ENCODE results near the gene NR3C2. TPM values are rescaled to one million over a fixed set of nuclear protein-coding genes. Genes with fewer than 3 reads are reported as not detected.

NR3C2 gene
- total RNA-seq, 1 experiment from 2014 or later: 0.96 TPM

DNA sequence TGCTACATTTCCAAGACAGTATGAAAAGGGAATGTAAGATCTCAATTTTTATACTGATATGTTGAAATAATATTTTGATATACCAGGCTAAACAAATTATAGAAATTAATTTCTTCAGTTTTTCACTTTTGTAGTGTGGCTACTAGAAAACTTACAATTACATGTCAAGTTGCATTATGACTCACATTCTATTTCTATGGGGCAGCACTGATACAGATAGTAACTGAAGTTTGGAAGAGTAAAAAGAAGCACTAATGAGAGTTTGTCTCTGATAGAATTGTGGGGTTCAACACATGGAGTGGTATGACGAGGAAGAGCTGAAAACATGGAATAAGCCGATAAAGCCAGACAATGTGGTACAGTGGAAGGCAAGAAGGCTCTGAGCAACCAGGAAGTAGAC is 95.6 kb downstream of the NR3C2 start:
- Histone ChIP-seq H4K20me1 (ENCODE audit: insufficient read depth) (no peaks in the 10 kb centered on the region), H3K27me3 (ENCODE audit: insufficient read depth, low read depth) (no peaks in the 10 kb centered on the region), H3K9me2 (ENCODE audit: insufficient read depth) (no peaks in the 10 kb centered on the region), H3K27ac (no peak overlapping the region), H3K79me2 (ENCODE audit: low read depth) (no peaks in the 10 kb centered on the region), H3K4me2 (no peak overlapping the region), H2AFZ (no peak overlapping the region), H3K36me3 (ENCODE audit: low read depth) (no peaks in the 10 kb centered on the region), H3F3A (ENCODE audit: insufficient read depth, low read depth) (no peaks in the 10 kb centered on the region), H3K4me1 (replicated peaks; ENCODE audit: insufficient read depth) (no peaks in the 10 kb centered on the region), H3K4me3 (no peak overlapping the region), H3K9me3 (ENCODE audit: insufficient read depth, low read depth) (no peaks in the 10 kb centered on the region)
- ChIA-PET CTCF (no interaction called here), POLR2A (ENCODE audit: unreplicated experiment) (no interaction called here)
- TF ChIP-seq, protein P1, sequence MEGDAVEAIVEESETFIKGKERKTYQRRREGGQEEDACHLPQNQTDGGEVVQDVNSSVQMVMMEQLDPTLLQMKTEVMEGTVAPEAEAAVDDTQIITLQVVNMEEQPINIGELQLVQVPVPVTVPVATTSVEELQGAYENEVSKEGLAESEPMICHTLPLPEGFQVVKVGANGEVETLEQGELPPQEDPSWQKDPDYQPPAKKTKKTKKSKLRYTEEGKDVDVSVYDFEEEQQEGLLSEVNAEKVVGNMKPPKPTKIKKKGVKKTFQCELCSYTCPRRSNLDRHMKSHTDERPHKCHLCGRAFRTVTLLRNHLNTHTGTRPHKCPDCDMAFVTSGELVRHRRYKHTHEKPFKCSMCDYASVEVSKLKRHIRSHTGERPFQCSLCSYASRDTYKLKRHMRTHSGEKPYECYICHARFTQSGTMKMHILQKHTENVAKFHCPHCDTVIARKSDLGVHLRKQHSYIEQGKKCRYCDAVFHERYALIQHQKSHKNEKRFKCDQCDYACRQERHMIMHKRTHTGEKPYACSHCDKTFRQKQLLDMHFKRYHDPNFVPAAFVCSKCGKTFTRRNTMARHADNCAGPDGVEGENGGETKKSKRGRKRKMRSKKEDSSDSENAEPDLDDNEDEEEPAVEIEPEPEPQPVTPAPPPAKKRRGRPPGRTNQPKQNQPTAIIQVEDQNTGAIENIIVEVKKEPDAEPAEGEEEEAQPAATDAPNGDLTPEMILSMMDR (conservative IDR thresholded peaks at IDR 0.05): no peak
- no peak for TF ChIP-seq EZH2 (IDR thresholded peaks at IDR 0.05; ENCODE audit: low read depth)
- intact Hi-C loops (cut with micrococcal nuclease; ENCODE audit: unreplicated experiment): no loop called here
- no peak for DNase-seq
- BruUV-seq (replicated peaks): no TSS peak

DNA sequence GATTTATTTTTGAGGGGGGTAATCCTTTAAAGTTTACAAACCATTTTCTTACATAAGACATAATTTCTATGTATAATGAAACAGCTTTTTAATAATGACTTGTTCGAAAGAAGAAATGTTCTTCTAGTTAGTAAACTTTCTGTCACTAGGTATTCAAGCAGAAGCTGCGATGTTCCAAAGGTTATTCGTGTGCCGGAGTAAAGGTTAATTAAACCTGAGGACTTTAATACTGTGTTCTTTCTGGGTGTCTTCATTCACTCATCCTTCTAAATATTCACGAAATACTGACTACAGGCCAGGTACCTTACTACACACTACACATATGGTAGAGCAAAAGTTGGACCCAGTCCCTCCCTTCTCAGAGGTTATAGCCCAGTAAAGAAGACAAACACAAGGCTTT is 96.7 kb downstream of the NR3C2 start:
- CTCF ChIA-PET: no interaction called here
- POLR2A ChIA-PET (ENCODE audit: unreplicated experiment): no interaction called here
- Histone ChIP-seq H3K4me1 (replicated peaks; ENCODE audit: insufficient read depth) (no peaks in the 10 kb centered on the region), H3K79me2 (ENCODE audit: low read depth) (no peaks in the 10 kb centered on the region), H3K4me3 (no peak overlapping the region), H3F3A (ENCODE audit: insufficient read depth, low read depth) (no peaks in the 10 kb centered on the region), H3K9me3 (ENCODE audit: insufficient read depth, low read depth) (no peaks in the 10 kb centered on the region), H3K9me2 (ENCODE audit: insufficient read depth) (no peaks in the 10 kb centered on the region), H3K4me2 (no peak overlapping the region), H2AFZ (no peak overlapping the region), H4K20me1 (ENCODE audit: insufficient read depth) (no peaks in the 10 kb centered on the region), H3K27me3 (ENCODE audit: insufficient read depth, low read depth) (no peaks in the 10 kb centered on the region), H3K36me3 (ENCODE audit: low read depth) (no peaks in the 10 kb centered on the region), H3K27ac (no peak overlapping the region)
- intact Hi-C loops (cut with micrococcal nuclease; ENCODE audit: unreplicated experiment): no loop called here
- TF ChIP-seq EZH2 (IDR thresholded peaks at IDR 0.05; ENCODE audit: low read depth): no peak
- TF ChIP-seq, protein P1 (conservative IDR thresholded peaks at IDR 0.05): no peak
- no TSS peak for BruUV-seq (replicated peaks)
- DNase-seq: no peak

- DNase-seq: no peak
- BruUV-seq (replicated peaks): no TSS peak
- ChIA-PET POLR2A (ENCODE audit: unreplicated experiment) (no interaction called here), CTCF (no interaction called here)
- Histone ChIP-seq H4K20me1 (ENCODE audit: insufficient read depth) (no peaks in the 10 kb centered on the region), H3K36me3 (ENCODE audit: low read depth) (no peaks in the 10 kb centered on the region), H3F3A (ENCODE audit: insufficient read depth, low read depth) (no peaks in the 10 kb centered on the region), H3K27ac (no peak overlapping the region), H3K9me2 (ENCODE audit: insufficient read depth) (no peaks in the 10 kb centered on the region), H2AFZ (no peak overlapping the region), H3K4me1 (replicated peaks; ENCODE audit: insufficient read depth) (no peaks in the 10 kb centered on the region), H3K4me2 (no peak overlapping the region), H3K79me2 (ENCODE audit: low read depth) (no peaks in the 10 kb centered on the region), H3K9me3 (ENCODE audit: insufficient read depth, low read depth) (no peaks in the 10 kb centered on the region), H3K4me3 (no peak overlapping the region), H3K27me3 (ENCODE audit: insufficient read depth, low read depth) (no peaks in the 10 kb centered on the region)
- TF ChIP-seq, protein P1 (conservative IDR thresholded peaks at IDR 0.05): no peak
- no peak for TF ChIP-seq EZH2 (IDR thresholded peaks at IDR 0.05; ENCODE audit: low read depth)
- intact Hi-C loops (cut with micrococcal nuclease; ENCODE audit: unreplicated experiment): no loop called here
These were observed 97.3 kb downstream of the NR3C2 start for GRCh38 chr4:148344941-148345340.

Measured in PC-9 (cell line).